Left ventricle myocardium inferior (tissue), 1 donor: ENCODE measurements around the gene TSPAN18. TPM values are rescaled to one million over a fixed set of nuclear protein-coding genes. Genes with fewer than 3 reads are reported as not detected.

Experiments used
- DNase-seq: peaks from one replicate; pipeline ENCODE4 v3.0.0-alpha.2; 2020
- H3K27ac ChIP-seq: fragments of 200-600 bp; replicated peaks from 2 replicates; pipeline ENCODE4 v1.8.0; 2021
- H3K27me3 ChIP-seq: fragments of 200-600 bp; 2 replicates; pipeline ENCODE4 v1.8.0; 2021; ENCODE audit warnings: low read depth
- H3K36me3 ChIP-seq: fragments of 200-600 bp; 2 replicates; pipeline ENCODE4 v1.8.0; 2021
- H3K4me1 ChIP-seq: fragments of 200-600 bp; 2 replicates; pipeline ENCODE4 v1.8.0; 2021
- H3K4me3 ChIP-seq: fragments of 200-600 bp; 2 replicates; pipeline ENCODE4 v1.8.0; 2021; ENCODE audit warnings: mild to moderate bottlenecking, moderate library complexity
- H3K9me3 ChIP-seq: fragments of 200-600 bp; replicated peaks from 2 replicates; pipeline ENCODE4 v1.8.0; 2021
- CTCF ChIP-seq: fragments of 200-600 bp; IDR thresholded peaks from 2 replicates; pipeline ENCODE4 v1.8.0; 2021; ENCODE audit warnings: antibody characterized with exemption, mild to moderate bottlenecking, borderline replicate concordance
- intact Hi-C: fragments of 100-400 bp; cut with micrococcal nuclease; formaldehyde crosslinking; loops from one replicate; pipeline ENCODE4 v1.11.0; 2022
- total RNA-seq: library from RNA; stranded (reverse); fragmentation: NEBNext Ultra II Directional; extraction: Animal tissue kit (Norgen Biotek cat#: 25700); gene quantifications from one replicate; pipeline ENCODE4 v1.2.1, GENCODE V29; 2021
- donor health status: DM: no; HTN: yes; CAD: no; lungs with severe emphysema.

The TSPAN18 gene
- total RNA-seq, 1 donor from 2014 or later = 129 TPM

GRCh38 chr11:44743959-44744557 is 17.3 kb downstream of the TSPAN18 start:
- Histone ChIP-seq H3K36me3 (no peaks in the 10 kb centered on the region), H3K27me3 (no peaks in the 10 kb centered on the region), H3K9me3 (no peaks in the 10 kb centered on the region), H3K4me3 (no peak overlapping the region), H3K27ac (peak overlapping the region; percentile 75), H3K4me1 (peaks cover 89% of the 10 kb centered on the region)
- TF ChIP-seq CTCF = no peak
- no peak for DNase-seq
- intact Hi-C loops = no loop called here

DNA sequence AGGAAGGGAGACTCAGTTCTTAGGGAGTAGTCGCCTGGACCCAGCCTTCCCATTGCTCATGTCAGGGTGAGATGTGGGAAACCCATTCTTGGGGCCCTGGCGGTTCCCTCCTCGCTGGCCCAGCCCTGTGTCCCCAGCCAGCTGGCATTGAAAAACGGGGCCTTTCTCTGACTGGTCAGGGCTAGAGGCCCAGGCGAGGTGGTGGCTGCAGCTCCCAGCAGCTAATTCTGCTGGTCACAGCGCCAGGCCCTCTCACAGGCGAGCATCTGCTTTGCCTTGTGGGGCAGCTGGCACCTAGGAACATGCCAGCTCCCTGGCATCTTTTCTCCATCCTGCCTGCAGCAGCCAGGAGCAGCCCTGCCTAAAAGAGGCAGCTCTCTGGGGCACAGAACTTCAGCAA is 20.1 kb downstream of the TSPAN18 start:
- DNase-seq = peak; percentile 67
- intact Hi-C loops = no loop called here
- Histone ChIP-seq H3K27ac (peak overlapping the region; percentile 74), H3K4me1 (peaks cover 84% of the 10 kb centered on the region), H3K27me3 (no peaks in the 10 kb centered on the region), H3K36me3 (no peaks in the 10 kb centered on the region), H3K9me3 (no peaks in the 10 kb centered on the region), H3K4me3 (no peak overlapping the region)
- peak; percentile 31 for TF ChIP-seq CTCF

GRCh38 chr11:44747316-44747715 is 20.6 kb downstream of the TSPAN18 start:
- no peaks in the 10 kb centered on the region for H3K9me3 ChIP-seq
- intact Hi-C loops = no loop called here
- DNase-seq = no peak
- no peaks in the 10 kb centered on the region for H3K27me3 ChIP-seq
- TF ChIP-seq CTCF = no peak
- peaks cover 84% of the 10 kb centered on the region for H3K4me1 ChIP-seq
- no peak overlapping the region for H3K4me3 ChIP-seq
- no peaks in the 10 kb centered on the region for H3K36me3 ChIP-seq
- H3K27ac ChIP-seq = peak overlapping the region; percentile 74

- Histone ChIP-seq H3K36me3 (no peaks in the 10 kb centered on the region), H3K4me1 (peaks cover 83% of the 10 kb centered on the region), H3K4me3 (no peak overlapping the region), H3K9me3 (no peaks in the 10 kb centered on the region), H3K27me3 (no peaks in the 10 kb centered on the region), H3K27ac (peak overlapping the region; percentile 74)
- no peak for TF ChIP-seq CTCF
- intact Hi-C loops = no loop called here
- no peak for DNase-seq
Measured at GRCh38 chr11:44747836-44748235, 21.1 kb downstream of the TSPAN18 start.

DNA sequence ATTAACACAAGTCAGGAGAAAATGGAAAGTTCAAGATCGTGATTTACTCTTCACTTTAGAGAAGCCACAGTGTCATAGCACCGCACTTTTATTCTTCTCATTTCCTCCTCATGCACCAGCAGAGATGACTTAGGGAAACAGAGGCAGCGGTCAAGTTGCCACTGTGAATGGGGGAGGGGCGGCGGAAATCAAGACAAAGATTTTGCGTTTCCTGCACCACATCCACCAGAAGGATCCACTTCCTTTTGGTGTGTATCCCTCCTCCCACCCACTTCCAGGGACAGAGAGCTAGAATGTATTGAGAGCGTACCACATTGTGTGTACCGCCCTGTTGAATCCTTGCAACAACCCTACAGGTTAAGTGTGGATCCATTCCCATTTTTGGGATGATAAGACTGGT is 21.8 kb downstream of the TSPAN18 start:
- intact Hi-C loops = no loop called here
- Histone ChIP-seq H3K27ac (peak overlapping the region; percentile 74), H3K4me1 (peaks cover 76% of the 10 kb centered on the region), H3K4me3 (no peak overlapping the region), H3K27me3 (no peaks in the 10 kb centered on the region), H3K9me3 (no peaks in the 10 kb centered on the region), H3K36me3 (no peaks in the 10 kb centered on the region)
- no peak for DNase-seq
- TF ChIP-seq CTCF = no peak

DNA sequence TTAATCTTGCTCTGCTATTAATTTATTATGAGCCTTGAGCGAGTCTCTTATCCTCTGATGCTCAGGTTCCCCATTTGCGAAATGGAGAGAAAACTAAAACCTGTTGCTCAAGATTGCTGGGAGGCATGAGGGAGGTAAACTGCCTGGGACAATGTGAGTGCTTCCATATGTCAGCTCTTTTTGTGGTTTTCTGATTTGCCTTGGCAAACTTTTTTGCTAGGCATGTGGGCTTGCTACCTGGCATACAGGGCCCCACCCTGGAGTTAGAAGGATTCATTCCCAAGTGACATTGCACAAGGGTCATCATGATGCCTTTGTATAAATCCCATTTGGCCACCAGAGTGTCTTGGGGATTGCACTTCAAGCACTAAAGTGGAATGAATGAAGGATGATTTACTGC is 22.4 kb downstream of the TSPAN18 start:
- Histone ChIP-seq H3K4me1 (peaks cover 76% of the 10 kb centered on the region), H3K27ac (peak overlapping the region; percentile 74), H3K36me3 (no peaks in the 10 kb centered on the region), H3K4me3 (no peak overlapping the region), H3K27me3 (no peaks in the 10 kb centered on the region), H3K9me3 (no peaks in the 10 kb centered on the region)
- no peak for DNase-seq
- intact Hi-C loops = no loop called here
- TF ChIP-seq CTCF = no peak
